Measurements from ENCODE around the gene MICAL1.
"Not testable (repeated sequence)": the region's sequence is repeated elsewhere in the genome, so short reads cannot be mapped to it uniquely, and the experiment has no call there.

MICAL1 gene

GRCh38 chr6:109474995-109475394 is 19.4 kb upstream of the MICAL1 start:
- FAIRE-seq: no peak

GRCh38 chr6:109473120-109473519 is 17.5 kb upstream of the MICAL1 start:
- no peak for FAIRE-seq

DNA sequence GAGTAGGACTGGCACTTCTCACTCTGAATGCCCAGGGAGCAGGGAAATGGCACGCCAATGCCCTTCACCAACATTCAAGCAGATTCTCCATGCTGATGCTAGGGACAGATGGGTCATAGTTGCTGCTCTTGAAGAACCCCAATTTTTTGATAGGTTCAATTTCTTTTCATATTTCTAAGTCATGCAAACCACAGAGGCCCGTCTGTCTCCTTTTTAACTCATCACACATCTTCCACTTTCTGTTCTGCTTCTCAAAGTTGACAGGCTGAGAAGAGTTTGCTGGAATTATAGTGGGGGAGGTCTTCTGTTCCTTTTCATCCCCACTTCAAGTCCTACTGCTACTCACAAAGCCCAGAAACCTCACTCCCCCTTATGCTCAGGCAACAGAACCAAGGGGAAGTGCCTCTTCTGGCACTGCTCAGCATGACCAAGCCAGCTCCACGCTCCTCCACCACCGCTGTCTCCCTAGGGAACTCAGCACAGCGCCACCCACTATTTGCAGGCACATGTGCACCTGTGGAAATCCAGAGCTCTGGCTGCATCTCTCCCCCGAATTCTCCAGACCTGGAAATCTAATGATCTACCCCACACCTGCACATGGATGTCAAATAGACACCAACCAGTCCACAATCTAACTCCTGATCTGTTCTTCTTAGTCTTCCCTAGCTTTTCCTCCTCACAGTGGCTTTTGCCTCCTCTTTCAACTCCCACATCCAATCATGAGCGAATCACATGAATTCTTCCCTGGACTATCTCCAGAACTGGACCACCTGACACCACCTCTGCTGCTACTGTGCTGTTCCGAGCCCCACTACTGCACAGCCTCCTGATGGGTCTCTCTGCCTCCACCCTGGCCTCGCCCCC is 16.8 kb upstream of the MICAL1 start:
- no peak for FAIRE-seq

DNA sequence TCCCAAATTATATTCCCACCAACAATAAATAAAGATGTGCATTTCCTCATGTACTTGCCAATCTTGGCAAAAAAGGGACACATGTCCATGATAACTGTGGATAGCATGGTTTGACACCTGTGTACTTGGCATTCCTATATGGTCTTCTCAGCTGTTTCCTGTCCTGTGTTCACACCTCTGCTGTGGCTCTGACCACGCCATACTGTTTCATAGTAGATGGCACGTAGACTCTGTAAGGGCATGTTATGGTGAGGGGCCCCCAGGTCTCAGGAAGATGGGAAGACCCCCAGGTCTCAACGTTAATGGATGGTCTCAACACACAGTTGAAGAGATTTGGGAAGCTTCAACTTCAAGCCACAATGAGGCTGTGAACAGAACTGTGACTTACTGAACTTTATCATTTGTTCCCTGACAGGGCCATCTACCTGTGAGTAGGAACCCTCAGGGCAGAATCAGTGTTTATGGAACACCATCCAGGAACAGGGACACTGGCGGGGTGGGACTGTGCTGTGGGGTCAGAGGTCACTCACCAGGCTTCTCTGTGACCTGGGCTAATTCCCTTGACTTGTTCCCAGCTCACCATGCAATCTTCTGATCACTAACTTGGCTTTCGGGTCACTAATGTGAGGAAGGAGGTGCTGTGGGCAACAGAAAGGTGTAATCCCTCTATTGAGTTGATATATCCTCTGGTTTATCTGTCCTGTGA is 15.7 kb upstream of the MICAL1 start:
- no peak for FAIRE-seq

GRCh38 chr6:109469591-109470189 is 14.1 kb upstream of the MICAL1 start:
- FAIRE-seq: no peak

GRCh38 chr6:109467696-109468095 is 12.1 kb upstream of the MICAL1 start:
- no peak for FAIRE-seq

- FAIRE-seq: no peak
These were observed 10.8 kb upstream of the MICAL1 start for GRCh38 chr6:109466212-109466923.

DNA sequence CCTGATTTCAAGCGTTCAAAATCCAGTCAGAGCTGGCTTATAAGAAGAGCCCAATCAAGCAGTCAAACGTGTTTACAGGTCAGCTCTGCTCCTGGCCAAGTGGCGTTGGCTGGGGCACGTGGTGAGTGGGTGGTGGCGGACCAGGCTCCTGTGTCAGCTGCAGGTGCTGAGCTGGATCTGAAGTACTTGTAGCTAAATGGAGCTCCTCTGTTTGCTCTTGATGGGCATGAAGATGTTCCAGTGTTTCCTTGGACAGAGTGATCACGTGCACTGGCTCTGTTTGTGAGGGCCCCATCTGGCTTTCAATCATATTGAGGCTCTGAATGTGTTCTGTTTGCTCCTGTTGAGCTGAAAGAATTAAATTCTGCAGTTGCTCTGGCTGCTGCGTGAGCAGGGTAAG is 10.2 kb upstream of the MICAL1 start:
- FAIRE-seq: no peak

- FAIRE-seq: no peak
These were observed 6.4 kb upstream of the MICAL1 start for GRCh38 chr6:109461733-109462526.

- not testable (repeated sequence) for FAIRE-seq
These were observed 5.6 kb upstream of the MICAL1 start for GRCh38 chr6:109461205-109461604.

DNA sequence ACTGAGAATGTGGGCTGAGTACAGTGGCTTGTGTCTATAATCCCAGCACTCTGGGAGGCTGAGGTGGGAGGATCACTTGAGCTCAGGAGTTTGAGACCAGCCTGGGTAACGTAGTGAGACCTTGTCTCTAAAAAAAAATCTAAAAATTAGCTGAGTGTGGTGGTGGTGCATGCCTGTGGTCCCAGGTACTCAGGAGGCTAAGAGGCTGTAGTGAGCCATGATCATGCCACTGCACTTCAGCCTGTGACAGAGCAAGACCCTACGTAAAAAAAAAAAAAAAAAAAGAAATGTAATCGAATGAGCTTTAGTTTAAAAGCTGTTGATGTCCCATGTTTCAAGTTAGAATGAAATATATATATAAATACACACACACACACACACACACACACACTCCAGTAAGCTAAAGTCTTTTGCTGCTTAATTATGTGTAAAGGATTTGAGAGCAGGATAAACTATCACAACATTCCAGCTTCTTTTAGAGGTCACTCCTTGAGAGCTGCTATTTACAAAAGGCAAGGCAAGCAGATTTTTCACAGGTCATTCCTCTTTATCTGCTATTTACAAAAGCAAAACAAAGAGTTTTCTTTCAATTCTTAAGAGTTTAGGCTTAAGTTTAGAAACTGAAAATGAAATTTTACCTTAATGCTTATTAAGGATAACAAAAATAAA is 4.7 kb upstream of the MICAL1 start:
- no peak for FAIRE-seq

- no peak for FAIRE-seq
These were observed 3.4 kb upstream of the MICAL1 start for GRCh38 chr6:109458774-109459531.

DNA sequence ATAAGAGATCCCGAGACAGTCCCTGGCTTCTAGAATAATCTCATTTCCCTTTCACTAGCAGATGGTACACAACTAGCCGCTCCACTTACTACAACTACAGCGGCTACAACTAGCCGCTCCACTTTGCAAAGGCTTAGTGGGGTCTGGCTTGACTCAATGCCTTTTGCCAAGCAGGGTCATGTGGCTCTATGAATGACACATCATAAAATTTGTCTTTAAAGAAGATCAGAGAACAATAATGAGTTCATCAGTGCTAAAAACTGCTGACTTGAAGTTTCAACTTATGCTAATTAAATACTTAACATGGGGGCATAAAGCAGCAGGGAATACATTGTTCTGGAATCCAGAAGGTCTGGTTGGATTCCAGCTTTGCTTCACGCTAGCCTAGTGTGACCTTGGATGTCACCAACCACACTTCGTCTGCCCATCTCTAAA is 2.0 kb upstream of the MICAL1 start:
- no peak for FAIRE-seq

DNA sequence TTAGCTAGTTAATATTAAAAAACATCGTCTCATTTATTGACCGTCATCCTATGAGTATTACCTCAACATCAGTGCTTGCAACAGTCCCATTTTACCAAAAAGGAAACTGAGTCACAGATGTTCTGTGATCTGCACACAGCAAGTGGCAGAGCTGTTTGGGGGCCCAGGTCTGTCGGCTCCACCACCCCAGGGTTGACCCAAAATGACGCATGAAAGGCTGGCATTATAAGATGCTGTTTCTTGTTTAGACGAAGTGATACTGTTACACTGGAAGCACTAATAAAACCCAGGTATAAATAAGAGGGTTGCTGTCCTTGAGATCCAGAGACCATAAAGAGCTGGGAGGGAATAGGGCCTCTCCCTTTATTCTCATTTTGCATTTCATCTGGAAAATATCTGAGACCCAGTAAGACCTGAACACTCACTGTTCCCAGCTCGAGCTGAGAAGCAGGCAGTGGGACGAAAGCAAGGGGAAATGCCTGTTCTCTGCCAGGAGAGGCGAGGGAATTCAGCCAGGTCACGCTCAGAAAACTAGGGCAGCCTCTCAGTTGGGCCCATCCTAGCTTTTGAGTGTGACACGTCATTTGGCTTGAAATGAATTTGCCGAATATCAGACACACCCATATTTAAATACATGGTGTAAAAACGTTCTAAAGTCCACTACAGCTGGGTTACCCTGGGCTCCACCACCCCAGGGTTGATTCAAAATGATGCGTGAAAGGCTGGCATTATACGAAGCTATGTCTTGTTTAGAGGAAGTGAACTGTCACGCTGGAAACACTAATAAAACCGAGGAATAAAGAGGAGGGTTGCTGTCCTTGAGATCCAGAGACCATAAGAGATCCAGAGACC is 1.4 kb upstream of the MICAL1 start:
- FAIRE-seq: no peak

DNA sequence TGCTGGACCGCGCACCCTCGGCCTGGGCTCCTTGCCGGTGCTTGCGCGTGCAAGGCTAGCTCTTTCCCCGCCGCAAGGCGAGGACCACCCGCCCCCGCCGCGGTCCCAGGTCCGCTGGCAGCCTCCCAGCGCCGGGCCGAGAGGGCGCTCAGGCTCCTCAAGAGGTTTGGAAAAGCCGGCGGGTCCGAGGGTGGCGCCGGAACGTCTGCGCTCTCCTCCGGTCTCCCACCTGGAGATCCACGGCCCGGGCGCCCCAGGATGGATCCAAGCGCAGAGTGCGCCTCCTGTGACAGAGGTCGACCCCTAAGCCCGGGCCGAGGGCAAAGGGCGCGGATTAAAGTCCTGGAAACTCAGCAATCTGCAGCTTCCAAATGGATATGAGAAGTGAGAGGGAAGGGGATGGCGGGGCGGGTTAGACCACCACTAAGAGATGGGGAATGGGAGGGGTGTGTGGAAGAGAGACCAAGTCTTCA is 575 bp upstream of the MICAL1 start:
- FAIRE-seq: no peak

DNA sequence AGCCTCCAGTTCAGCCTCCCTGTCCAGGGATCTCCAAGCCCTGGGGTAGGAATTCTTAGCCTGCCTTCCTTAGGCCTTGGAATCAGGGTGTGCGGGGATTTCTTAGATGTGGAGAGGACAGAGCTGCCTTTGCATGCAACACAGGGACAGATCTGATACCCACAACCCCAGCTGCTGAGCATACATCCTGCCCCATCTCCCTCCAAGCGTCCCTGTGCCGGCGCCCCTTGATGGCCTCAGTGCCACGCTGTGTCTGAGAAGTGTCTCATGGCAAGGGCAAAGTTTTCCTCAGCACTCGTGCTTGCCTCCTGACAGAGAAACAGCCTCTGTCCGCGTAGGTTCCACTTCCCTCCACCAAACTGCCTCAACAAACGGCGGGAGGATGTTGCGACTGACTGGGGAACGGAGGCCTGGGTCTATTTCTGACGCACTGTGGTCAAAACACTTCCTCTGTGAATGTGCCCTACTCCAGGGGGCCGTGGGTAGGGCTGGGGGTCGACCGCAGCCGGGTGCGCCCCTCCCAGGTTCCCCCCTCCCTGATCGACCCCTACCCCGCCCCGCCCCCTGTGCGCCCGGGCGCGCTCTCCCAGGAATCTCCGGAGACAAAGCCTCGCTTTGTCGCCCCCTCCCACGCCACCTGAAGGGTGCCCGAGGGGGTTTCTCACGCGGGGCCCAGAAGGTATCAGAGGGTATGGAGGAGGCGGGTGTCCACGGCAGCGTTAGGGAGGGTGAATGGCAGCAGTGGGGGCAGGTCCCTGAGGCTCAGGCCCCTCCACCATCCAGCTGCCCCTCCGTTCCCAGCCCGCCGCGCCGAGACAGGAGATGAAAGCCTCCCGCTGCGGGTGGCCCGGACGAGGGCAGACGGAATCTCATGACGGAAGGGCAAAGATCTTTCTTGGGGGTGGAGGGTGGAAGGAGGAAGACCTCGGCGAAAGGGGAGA is 806 bp downstream of the MICAL1 start:
- no peak for FAIRE-seq

GRCh38 chr6:109453594-109454495 is 1.7 kb downstream of the MICAL1 start:
- FAIRE-seq: no peak

DNA sequence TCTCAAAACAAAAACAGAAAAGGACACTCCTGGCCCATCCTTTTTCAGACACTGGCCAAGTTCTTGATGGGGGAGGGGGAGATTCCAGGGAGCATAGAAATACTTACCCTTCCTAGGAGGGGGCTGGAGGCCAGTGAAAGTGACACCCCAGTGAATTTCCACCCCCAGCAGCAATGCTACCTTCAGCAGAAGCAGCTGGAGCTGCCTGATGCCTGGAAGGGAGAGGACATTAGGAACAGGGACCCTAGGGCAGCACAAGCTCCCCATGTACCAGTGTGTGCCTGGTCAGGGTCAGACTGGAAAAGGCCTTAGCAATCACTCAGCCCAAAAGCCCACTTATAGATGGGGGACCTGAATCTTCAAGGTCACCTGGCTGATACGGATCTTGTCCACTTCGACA is 2.4 kb downstream of the MICAL1 start:
- no peak for FAIRE-seq

All from G401.6 (cell line).